Right lobe of liver (tissue), 6 donors: ENCODE measurements around the gene SLMAP. TPM values are rescaled to one million over a fixed set of nuclear protein-coding genes. Genes with fewer than 3 reads are reported as not detected.

ENCODE experiments used
- ATAC-seq, 4 donors: fragments of 200-7000 bp; cut with Tn5 transposase; one replicate each; pipeline ENCODE4 v1.9.1; 2020; ENCODE audit warnings: mild to moderate bottlenecking in 4 of 4, moderate library complexity in 4 of 4
- DNase-seq, 3 donors: peaks; one replicate each; pipeline ENCODE4 v3.0.0-alpha.2; 2020
- H3K27ac ChIP-seq, 3 donors: fragments of 200-600 bp; one replicate each; pipeline ENCODE4 v1.8.0; 2022
- H3K27me3 ChIP-seq, 2 donors: fragments of 200-600 bp; one replicate each; pipeline ENCODE4 v1.8.0; 2022
- H3K36me3 ChIP-seq, 4 donors: fragments of 200-600 bp; sonication (generic) in 1 of 4; one replicate each; pipeline versions ENCODE4 v1.5.1 to v1.8.0; 2017 to 2022; ENCODE audit warnings: control low read depth in 1 of 4
- H3K4me1 ChIP-seq, 4 donors: fragments of 200-600 bp; sonication (generic) in 1 of 4; one replicate each; pipeline versions ENCODE4 v1.5.1 to v1.8.0; 2017 to 2022; ENCODE audit warnings: control low read depth in 1 of 4
- H3K4me3 ChIP-seq, 3 donors: fragments of 200-600 bp; one replicate each; pipeline ENCODE4 v1.8.0; 2022
- H3K9me3 ChIP-seq, 4 donors: fragments of 200-600 bp; sonication (generic) in 1 of 4; one replicate each; pipeline versions ENCODE4 v1.5.1 to v1.8.0; 2017 to 2022; ENCODE audit warnings: control low read depth in 1 of 4
- CTCF ChIP-seq, 4 donors: fragments of 200-600 bp in 3 of 4; fragments of 450-650 bp in 1 of 4; IDR thresholded peaks; one replicate each; pipeline versions ENCODE4 v1.5.1 to v1.8.0; 2016 to 2022; ENCODE audit warnings: antibody characterized with exemption in 4 of 4, mild to moderate bottlenecking in 2 of 4
- POLR2A ChIP-seq: fragments of 450-650 bp; IDR thresholded peaks from one replicate; pipeline ENCODE4 v1.6.1; 2017; ENCODE audit warnings: antibody characterized with exemption, mild to moderate bottlenecking
- WGBS: methylation state at CpG from one replicate; pipeline ENCODE4 v1.1.6; 2018; ENCODE audit warnings: low coverage, low lambda C conversion rate; ENCODE audit not compliant: insufficient coverage; ENCODE audit errors: missing lambda C conversion rate; 5-methylcytosine and 5-hydroxymethylcytosine counted together
- intact Hi-C, 2 donors: fragments of 100-400 bp; cut with DNase I; formaldehyde crosslinking; loops; one replicate each; pipeline versions ENCODE4 v1.11.2 to v1.14.1; 2022
- total RNA-seq, 6 experiments: library from RNA; depleted of rRNA in 2 of 6; stranded (reverse); fragments of >200 nt in 2 of 6; fragmentation: NEBNext Ultra II Directional in 3 of 6; extraction: Animal tissue kit (Norgen Biotek cat#: 25700) in 3 of 6; gene quantifications; one replicate each; pipeline versions ENCODE4 v1.1.0 to v1.2.4, GENCODE V29; 2016 to 2023
- donor health status: DM: no; HTN: yes; CAD: no.
- donor health status: DM: no; HTN: no; CAD: no.
- donor health status: DM: no; HTN: no; CAD: no.
- donor health status: DM: no; HTN: yes; CAD: no.
- donor health status: DM: no; HTN: yes; CAD: no.

SLMAP gene
- total RNA-seq, 6 experiments from 2014 or later, result 21.1 to 34.9 (median 25.1) TPM

- Histone ChIP-seq H3K36me3 (no peaks in the 10 kb centered on the region), H3K27me3 (no peaks in the 10 kb centered on the region), H3K27ac (no peak overlapping the region), H3K4me1 (no peaks in the 10 kb centered on the region), H3K4me3 (no peak overlapping the region), H3K9me3 (no peaks in the 10 kb centered on the region)
- intact Hi-C loops, result no loop called here
- WGBS, result 81% methylated on average over 4 of the region's 4 CpGs
- ATAC-seq, result no peak
- no peak for DNase-seq
- TF ChIP-seq POLR2A (no peak), CTCF (IDR thresholded peaks at IDR 0.05) (no peak)
Measured at GRCh38 chr3:57715686-57716085, 40.4 kb upstream of the SLMAP start.

GRCh38 chr3:57717205-57717868, 38.8 kb upstream of the SLMAP start:
- Histone ChIP-seq H3K27me3 (no peaks in the 10 kb centered on the region), H3K27ac (no peak overlapping the region), H3K36me3 (no peaks in the 10 kb centered on the region), H3K9me3 (no peaks in the 10 kb centered on the region), H3K4me3 (no peak overlapping the region), H3K4me1 (no peaks in the 10 kb centered on the region)
- no peak for TF ChIP-seq CTCF (IDR thresholded peaks at IDR 0.05)
- TF ChIP-seq POLR2A, result no peak
- intact Hi-C loops, result no loop called here
- WGBS, result 89% methylated on average over 6 of the region's 6 CpGs
- DNase-seq (no peak), ATAC-seq (no peak)

- no peak for ATAC-seq
- TF ChIP-seq CTCF (IDR thresholded peaks at IDR 0.05) (no peak), POLR2A (no peak)
- whole genome bisulfite sequencing, result 50% methylated on average over 1 of the region's 1 CpG
- intact Hi-C loops, result no loop called here
- Histone ChIP-seq H3K9me3 (no peaks in the 10 kb centered on the region), H3K27ac (no peak overlapping the region), H3K4me3 (no peak overlapping the region), H3K36me3 (no peaks in the 10 kb centered on the region), H3K4me1 (no peaks in the 10 kb centered on the region), H3K27me3 (no peaks in the 10 kb centered on the region)
- no peak for DNase-seq
Measured at GRCh38 chr3:57718118-57718517, 38.0 kb upstream of the SLMAP start.

GRCh38 chr3:57726397-57726796, 29.7 kb upstream of the SLMAP start:
- no peak for DNase-seq
- ATAC-seq, result no peak
- no peak for TF ChIP-seq CTCF (IDR thresholded peaks at IDR 0.05)
- no peak for TF ChIP-seq POLR2A
- no peaks in the 10 kb centered on the region for H3K27me3 ChIP-seq
- no peaks in the 10 kb centered on the region for H3K4me1 ChIP-seq
- no peak overlapping the region for H3K27ac ChIP-seq
- no peak overlapping the region for H3K4me3 ChIP-seq
- H3K36me3 ChIP-seq, result no peaks in the 10 kb centered on the region
- intact Hi-C loops, result no loop called here
- H3K9me3 ChIP-seq, result no peaks in the 10 kb centered on the region

- WGBS, result 81% methylated on average over 5 of the region's 5 CpGs
- ATAC-seq (no peak), DNase-seq (no peak)
- Histone ChIP-seq H3K9me3 (no peaks in the 10 kb centered on the region), H3K4me1 (no peaks in the 10 kb centered on the region), H3K4me3 (no peak overlapping the region), H3K27me3 (no peaks in the 10 kb centered on the region), H3K36me3 (no peaks in the 10 kb centered on the region), H3K27ac (no peak overlapping the region)
- intact Hi-C loops, result no loop called here
- TF ChIP-seq POLR2A, result no peak
Measured at GRCh38 chr3:57727106-57727505, 29.0 kb upstream of the SLMAP start.
